PC-3 (cell line): Measurements from ENCODE around the gene ITPRIP. TPM values are rescaled to one million over a fixed set of nuclear protein-coding genes. Genes with fewer than 3 reads are reported as not detected.

ENCODE experiments used
- ATAC-seq: fragments of 200-7000 bp; cut with Tn5 transposase; 2 replicates; pipeline ENCODE4 v1.9.1; 2020; ENCODE audit warnings: mild to moderate bottlenecking, moderate library complexity
- BruUV-seq: library from RNA; stranded (reverse); fragments of 400-500 nt; replicated peaks from 2 replicates; lab custom pipeline; 2021; lab: Mats Ljungman, UMichigan
- CTCF ChIA-PET: fragments of 300-600 bp; sonication (Branson Sonifier 250); formaldehyde crosslinking; loops from one replicate; lab custom pipeline; 2022; ENCODE audit warnings: antibody characterized with exemption; lab: Charles Lee
- POLR2A ChIA-PET: fragments of 300-600 bp; sonication (Branson Sonifier 250); formaldehyde crosslinking; loops from one replicate; lab custom pipeline; 2022; ENCODE audit warnings: antibody characterized with exemption; ENCODE audit not compliant: unreplicated experiment; lab: Charles Lee
- DNase-seq: peaks from one replicate; pipeline ENCODE4 v3.0.0-alpha.2; 2015
- H2AFZ ChIP-seq: fragments of 300-600 bp; sonication (generic); 2 replicates; pipeline ENCODE4 v1.6.0; 2016; ENCODE audit warnings: antibody characterized with exemption, low read length
- H3F3A ChIP-seq: fragments of 300-600 bp; sonication (generic); one replicate; pipeline ENCODE4 v1.6.0; 2017; ENCODE audit warnings: antibody characterized with exemption, low read length, control low read depth, mild to moderate bottlenecking; ENCODE audit not compliant: unreplicated experiment
- H3K27ac ChIP-seq: fragments of 300-600 bp; sonication (generic); 2 replicates; pipeline ENCODE4 v1.5.1; 2016; ENCODE audit warnings: mild to moderate bottlenecking, low read length
- H3K27me3 ChIP-seq: fragments of 300-600 bp; sonication (generic); 2 replicates; pipeline ENCODE4 v1.6.1; 2016; ENCODE audit warnings: low read length, mixed read lengths
- H3K36me3 ChIP-seq: fragments of 300-600 bp; sonication (generic); 2 replicates; pipeline ENCODE4 v1.6.1; 2016; ENCODE audit warnings: low read depth, mixed run types, low read length, mixed read lengths
- H3K4me1 ChIP-seq: fragments of 300-600 bp; sonication (generic); 2 replicates; pipeline ENCODE4 v1.5.1; 2016; ENCODE audit warnings: low read length; ENCODE audit not compliant: insufficient read depth
- H3K4me2 ChIP-seq: fragments of 300-600 bp; sonication (generic); 2 replicates; pipeline ENCODE4 v1.6.0; 2016; ENCODE audit warnings: low read length
- H3K4me3 ChIP-seq: fragments of 300-600 bp; sonication (generic); 2 replicates; pipeline ENCODE4 v1.5.1; 2016; ENCODE audit warnings: mild to moderate bottlenecking, low read length, mixed read lengths
- H3K79me2 ChIP-seq: fragments of 300-600 bp; sonication (generic); 2 replicates; pipeline ENCODE4 v1.6.1; 2017; ENCODE audit warnings: low read length, mixed read lengths
- H3K9ac ChIP-seq: fragments of 300-600 bp; sonication (generic); 2 replicates; pipeline ENCODE4 v1.6.0; 2016; ENCODE audit warnings: mild to moderate bottlenecking, low read length
- H3K9me2 ChIP-seq: fragments of 300-600 bp; sonication (generic); replicated peaks from 2 replicates; pipeline ENCODE4 v1.6.1; 2016; ENCODE audit warnings: mixed run types, low read length, mixed read lengths
- H3K9me3 ChIP-seq: fragments of 300-600 bp; sonication (generic); 2 replicates; pipeline ENCODE4 v1.6.1; 2016; ENCODE audit warnings: low read length, mixed read lengths
- H4K20me1 ChIP-seq: fragments of 300-600 bp; sonication (generic); 2 replicates; pipeline ENCODE4 v1.6.1; 2016; ENCODE audit warnings: low read length, mixed read lengths
- EZH2 ChIP-seq: fragments of 300-600 bp; sonication (generic); IDR thresholded peaks from one replicate; pipeline ENCODE4 v1.6.1; 2017; ENCODE audit warnings: antibody characterized with exemption, mild to moderate bottlenecking, low read length; ENCODE audit not compliant: unreplicated experiment
- EZH2phosphoT487 ChIP-seq: fragments of 300-600 bp; sonication (generic); IDR thresholded peaks from 2 replicates; pipeline ENCODE4 v1.6.1; 2018; ENCODE audit warnings: mild to moderate bottlenecking, antibody characterized with exemption, low read length, borderline replicate concordance
- intact Hi-C: fragments of 100-400 bp; cut with micrococcal nuclease; formaldehyde crosslinking; loops from 2 replicates; pipeline ENCODE4 v1.9.0; 2023
- total RNA-seq: library from RNA; depleted of rRNA; stranded (reverse); fragments of >200 nt; gene quantifications from 2 replicates; pipeline ENCODE4 v1.2.3, GENCODE V29; 2014
- TF ChIP-seq, protein P1 (sequence below): fragments of 300-600 bp; sonication (generic); conservative IDR thresholded peaks from 2 replicates; pipeline ENCODE4 v1.5.1; 2017; ENCODE audit warnings: antibody characterized with exemption, low read depth, mild to moderate bottlenecking, low read length

Gene ITPRIP
- total RNA-seq, 1 experiment from 2014 or later = 7.0 TPM

DNA sequence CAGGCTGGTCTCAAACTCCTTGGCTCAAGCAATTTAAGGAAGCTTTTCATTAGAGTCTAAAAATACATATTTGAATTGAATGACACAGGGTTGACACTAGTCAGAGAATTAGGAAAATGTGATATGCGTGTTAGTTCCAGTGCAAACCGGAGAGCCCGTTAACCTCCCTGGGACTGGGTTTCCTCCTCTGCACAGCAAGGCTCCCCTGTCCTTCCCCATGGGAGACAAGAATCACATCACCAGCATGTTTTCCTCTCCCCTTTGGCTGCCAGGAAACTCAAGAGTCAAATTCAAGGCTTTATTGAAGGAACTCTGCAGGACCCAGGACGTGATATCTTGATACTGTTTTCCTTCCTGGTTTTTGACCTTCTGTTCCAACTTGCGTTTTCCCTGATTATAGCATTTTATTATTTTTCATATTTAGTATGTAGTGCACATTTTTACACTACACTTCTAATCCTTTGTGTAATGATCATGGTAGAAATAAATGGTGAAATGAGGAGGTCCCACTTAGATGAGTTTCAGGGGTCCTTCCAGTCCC lies 44.4 kb downstream of the ITPRIP start:
- no peak for TF ChIP-seq EZH2phosphoT487
- peaks cover 7% of the 10 kb centered on the region for H3K4me1 ChIP-seq
- H2AFZ ChIP-seq = no peak overlapping the region
- no peaks in the 10 kb centered on the region for H4K20me1 ChIP-seq
- no peak overlapping the region for H3K27ac ChIP-seq
- ChIA-PET POLR2A (no interaction called here), CTCF (no interaction called here)
- H3K4me2 ChIP-seq = no peak overlapping the region
- ATAC-seq (no peak), DNase-seq (no peak)
- H3K79me2 ChIP-seq = no peaks in the 10 kb centered on the region
- intact Hi-C loops = no loop called here
- BruUV-seq = no TSS peak
- no peaks in the 10 kb centered on the region for H3K9me2 ChIP-seq
- no peaks in the 10 kb centered on the region for H3K36me3 ChIP-seq
- H3K27me3 ChIP-seq = no peaks in the 10 kb centered on the region
- H3K9ac ChIP-seq = no peak overlapping the region
- H3K4me3 ChIP-seq = no peak overlapping the region
- no peaks in the 10 kb centered on the region for H3F3A ChIP-seq
- H3K9me3 ChIP-seq = no peaks in the 10 kb centered on the region

DNA sequence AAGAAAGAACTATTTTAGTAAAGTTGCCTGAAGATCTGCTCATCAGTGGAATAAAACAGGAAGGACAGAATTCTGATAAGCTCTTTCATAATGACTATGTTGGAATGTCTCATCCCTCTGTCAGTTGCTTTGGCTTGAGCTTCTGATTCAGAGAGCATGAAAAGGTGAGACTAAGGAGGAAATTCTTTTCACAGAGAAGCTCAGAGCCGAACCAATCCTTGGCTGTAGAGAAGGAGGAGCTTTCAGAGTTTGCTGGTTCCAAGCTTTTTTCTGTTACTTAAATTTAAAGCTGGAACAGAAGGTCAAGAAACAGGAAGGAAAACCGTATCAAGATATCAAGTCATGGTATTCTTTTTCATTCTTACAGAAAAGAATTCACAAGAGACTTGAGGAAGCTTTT lies 45.3 kb downstream of the ITPRIP start:
- H3K27ac ChIP-seq = peak overlapping the region; percentile 41; the same call in 1 of the 2 replicates
- H3K27me3 ChIP-seq = no peaks in the 10 kb centered on the region
- H2AFZ ChIP-seq = no peak overlapping the region
- no TSS peak for BruUV-seq
- no peaks in the 10 kb centered on the region for H3F3A ChIP-seq
- H4K20me1 ChIP-seq = no peaks in the 10 kb centered on the region
- no peaks in the 10 kb centered on the region for H3K9me3 ChIP-seq
- no peaks in the 10 kb centered on the region for H3K36me3 ChIP-seq
- H3K4me2 ChIP-seq = no peak overlapping the region
- intact Hi-C loops = no loop called here
- no peaks in the 10 kb centered on the region for H3K9me2 ChIP-seq
- POLR2A ChIA-PET = no interaction called here
- no peak overlapping the region for H3K9ac ChIP-seq
- H3K4me3 ChIP-seq = no peak overlapping the region
- peaks cover 16% of the 10 kb centered on the region for H3K4me1 ChIP-seq
- CTCF ChIA-PET = interaction anchor here (0.6 to 1.1 kb wide), 3 partner anchors 18 to 58 kb away, joined by 3 to 9 read pairs (median 3); partner anchors contain the start of gene GSTO1
- no peak for TF ChIP-seq EZH2
- TF ChIP-seq, protein P1, sequence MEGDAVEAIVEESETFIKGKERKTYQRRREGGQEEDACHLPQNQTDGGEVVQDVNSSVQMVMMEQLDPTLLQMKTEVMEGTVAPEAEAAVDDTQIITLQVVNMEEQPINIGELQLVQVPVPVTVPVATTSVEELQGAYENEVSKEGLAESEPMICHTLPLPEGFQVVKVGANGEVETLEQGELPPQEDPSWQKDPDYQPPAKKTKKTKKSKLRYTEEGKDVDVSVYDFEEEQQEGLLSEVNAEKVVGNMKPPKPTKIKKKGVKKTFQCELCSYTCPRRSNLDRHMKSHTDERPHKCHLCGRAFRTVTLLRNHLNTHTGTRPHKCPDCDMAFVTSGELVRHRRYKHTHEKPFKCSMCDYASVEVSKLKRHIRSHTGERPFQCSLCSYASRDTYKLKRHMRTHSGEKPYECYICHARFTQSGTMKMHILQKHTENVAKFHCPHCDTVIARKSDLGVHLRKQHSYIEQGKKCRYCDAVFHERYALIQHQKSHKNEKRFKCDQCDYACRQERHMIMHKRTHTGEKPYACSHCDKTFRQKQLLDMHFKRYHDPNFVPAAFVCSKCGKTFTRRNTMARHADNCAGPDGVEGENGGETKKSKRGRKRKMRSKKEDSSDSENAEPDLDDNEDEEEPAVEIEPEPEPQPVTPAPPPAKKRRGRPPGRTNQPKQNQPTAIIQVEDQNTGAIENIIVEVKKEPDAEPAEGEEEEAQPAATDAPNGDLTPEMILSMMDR = no peak
- TF ChIP-seq EZH2phosphoT487 = no peak
- no peaks in the 10 kb centered on the region for H3K79me2 ChIP-seq
- no peak for ATAC-seq
- DNase-seq = peak; percentile 56

DNA sequence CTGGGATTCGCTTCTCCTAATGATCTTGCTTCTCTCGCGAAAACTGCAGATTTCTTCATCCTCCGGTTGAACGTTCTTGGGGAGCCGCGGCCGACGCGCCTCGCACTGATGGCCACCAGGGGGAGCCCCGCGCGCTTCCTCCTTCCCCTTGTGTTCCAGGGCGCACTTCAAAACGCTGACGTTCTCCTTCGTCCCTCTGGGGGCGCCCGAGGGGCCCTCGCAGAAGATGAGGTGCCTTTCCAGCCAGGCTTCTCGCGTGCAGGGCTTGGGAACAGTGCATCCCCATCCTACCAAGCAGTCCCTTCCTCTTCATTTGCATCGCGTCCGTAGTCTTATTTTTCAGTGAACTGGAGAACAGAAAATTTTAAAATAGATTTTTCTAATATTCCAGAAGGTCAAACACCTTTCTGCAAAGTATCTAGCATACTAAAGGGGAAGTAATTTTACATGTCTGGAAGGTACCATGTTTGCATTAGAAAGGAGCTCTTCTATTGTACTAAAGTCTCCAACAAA lies 46.8 kb downstream of the ITPRIP start:
- H3K27ac ChIP-seq = no peak overlapping the region
- H3K79me2 ChIP-seq = no peaks in the 10 kb centered on the region
- intact Hi-C loops = loop anchor here (1.0 kb wide), 1 partner anchor 59 kb away; no protein-coding TSS in a partner anchor
- H3K4me1 ChIP-seq = peaks cover 24% of the 10 kb centered on the region
- DNase-seq = peak; percentile 79
- H3K9me3 ChIP-seq = no peaks in the 10 kb centered on the region
- no peaks in the 10 kb centered on the region for H4K20me1 ChIP-seq
- no peak overlapping the region for H3K9ac ChIP-seq
- TF ChIP-seq EZH2 (no peak), EZH2phosphoT487 (no peak)
- TF ChIP-seq, protein P1 = peak; percentile 98
- ATAC-seq = peak; percentile 71
- H3K27me3 ChIP-seq = no peaks in the 10 kb centered on the region
- H2AFZ ChIP-seq = peak overlapping the region; percentile 59; the same call in 1 of the 2 replicates
- ChIA-PET POLR2A (interaction anchor here (0.6 kb wide), 1 partner anchor 54 kb away, joined by 3 read pairs; no protein-coding TSS in a partner anchor), CTCF (interaction anchor here (0.6 to 2.0 kb wide), 2 partner anchors 17 to 332 kb away, joined by 3 to 8 read pairs; no protein-coding TSS in a partner anchor)
- H3K9me2 ChIP-seq = no peaks in the 10 kb centered on the region
- H3K36me3 ChIP-seq = no peaks in the 10 kb centered on the region
- H3K4me2 ChIP-seq = peak overlapping the region; percentile 55; the same call in 1 of the 2 replicates
- no peaks in the 10 kb centered on the region for H3F3A ChIP-seq
- no peak overlapping the region for H3K4me3 ChIP-seq
- BruUV-seq = no TSS peak
